Measurements from ENCODE around the gene PATL2.

DNA sequence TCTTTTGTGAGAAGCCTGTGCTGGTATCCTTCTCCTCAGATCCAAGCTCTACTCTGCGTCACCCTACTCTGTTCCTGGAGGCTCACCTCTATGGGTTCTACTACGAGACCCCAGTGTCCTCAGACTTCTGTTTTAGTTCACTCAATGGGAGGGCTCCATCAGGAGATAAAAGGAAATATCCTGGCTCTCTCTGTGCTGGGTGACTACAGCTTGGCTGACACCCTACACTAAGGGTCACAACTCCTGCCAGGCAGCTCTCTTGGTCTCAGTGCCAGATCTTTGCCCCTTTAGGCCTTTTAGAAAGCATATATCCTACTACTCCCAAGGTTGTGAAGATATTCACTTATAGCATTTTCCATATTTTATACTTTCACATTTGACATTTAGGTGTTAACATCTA, 94.1 kb downstream of the PATL2 start:
- TF ChIP-seq, protein P1, sequence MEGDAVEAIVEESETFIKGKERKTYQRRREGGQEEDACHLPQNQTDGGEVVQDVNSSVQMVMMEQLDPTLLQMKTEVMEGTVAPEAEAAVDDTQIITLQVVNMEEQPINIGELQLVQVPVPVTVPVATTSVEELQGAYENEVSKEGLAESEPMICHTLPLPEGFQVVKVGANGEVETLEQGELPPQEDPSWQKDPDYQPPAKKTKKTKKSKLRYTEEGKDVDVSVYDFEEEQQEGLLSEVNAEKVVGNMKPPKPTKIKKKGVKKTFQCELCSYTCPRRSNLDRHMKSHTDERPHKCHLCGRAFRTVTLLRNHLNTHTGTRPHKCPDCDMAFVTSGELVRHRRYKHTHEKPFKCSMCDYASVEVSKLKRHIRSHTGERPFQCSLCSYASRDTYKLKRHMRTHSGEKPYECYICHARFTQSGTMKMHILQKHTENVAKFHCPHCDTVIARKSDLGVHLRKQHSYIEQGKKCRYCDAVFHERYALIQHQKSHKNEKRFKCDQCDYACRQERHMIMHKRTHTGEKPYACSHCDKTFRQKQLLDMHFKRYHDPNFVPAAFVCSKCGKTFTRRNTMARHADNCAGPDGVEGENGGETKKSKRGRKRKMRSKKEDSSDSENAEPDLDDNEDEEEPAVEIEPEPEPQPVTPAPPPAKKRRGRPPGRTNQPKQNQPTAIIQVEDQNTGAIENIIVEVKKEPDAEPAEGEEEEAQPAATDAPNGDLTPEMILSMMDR (IDR thresholded peaks at IDR 0.05 in 8 of 11, conservative IDR thresholded peaks at IDR 0.05 in 3 of 11), result no peak
- no peak for TF ChIP-seq POLR2A (IDR thresholded peaks at IDR 0.05)

Measured in spleen (tissue), 7 donors.